ENCODE results near the gene IDH3B. TPM values are rescaled to one million over a fixed set of nuclear protein-coding genes. Genes with fewer than 3 reads are reported as not detected.

IDH3B gene
- total RNA-seq, 1 donor from 2014 or later = 220 TPM

DNA sequence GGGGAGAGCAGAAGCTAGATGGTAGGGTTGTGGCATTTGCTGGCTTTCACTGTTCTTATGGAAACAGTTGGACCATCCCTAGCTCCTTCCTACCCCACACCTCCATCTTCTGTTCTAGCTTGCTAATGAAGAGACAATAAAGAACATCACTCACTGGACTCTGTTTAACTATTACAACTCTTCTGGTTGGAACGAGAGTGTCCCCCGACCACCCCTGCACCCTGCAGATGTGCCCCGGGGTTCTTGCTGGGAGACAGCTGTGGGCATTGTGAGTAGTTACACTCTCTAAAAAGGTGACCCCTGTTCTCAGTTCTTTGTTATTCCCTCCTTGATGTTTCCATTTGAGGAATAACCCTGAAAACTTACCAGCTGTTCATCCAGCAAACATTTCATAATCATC lies 51.9 kb downstream of the IDH3B start:
- intact Hi-C loops (cut with micrococcal nuclease) = no loop called here
- no peak for DNase-seq
- Histone ChIP-seq H3K4me1 (no peaks in the 10 kb centered on the region), H3K4me3 (no peak overlapping the region), H3K9me3 (replicated peaks) (peaks cover 11% of the 10 kb centered on the region), H3K36me3 (no peaks in the 10 kb centered on the region), H3K27ac (replicated peaks) (no peak overlapping the region), H3K27me3 (ENCODE audit: low read depth) (peaks cover 53% of the 10 kb centered on the region)
- TF ChIP-seq, protein P1, sequence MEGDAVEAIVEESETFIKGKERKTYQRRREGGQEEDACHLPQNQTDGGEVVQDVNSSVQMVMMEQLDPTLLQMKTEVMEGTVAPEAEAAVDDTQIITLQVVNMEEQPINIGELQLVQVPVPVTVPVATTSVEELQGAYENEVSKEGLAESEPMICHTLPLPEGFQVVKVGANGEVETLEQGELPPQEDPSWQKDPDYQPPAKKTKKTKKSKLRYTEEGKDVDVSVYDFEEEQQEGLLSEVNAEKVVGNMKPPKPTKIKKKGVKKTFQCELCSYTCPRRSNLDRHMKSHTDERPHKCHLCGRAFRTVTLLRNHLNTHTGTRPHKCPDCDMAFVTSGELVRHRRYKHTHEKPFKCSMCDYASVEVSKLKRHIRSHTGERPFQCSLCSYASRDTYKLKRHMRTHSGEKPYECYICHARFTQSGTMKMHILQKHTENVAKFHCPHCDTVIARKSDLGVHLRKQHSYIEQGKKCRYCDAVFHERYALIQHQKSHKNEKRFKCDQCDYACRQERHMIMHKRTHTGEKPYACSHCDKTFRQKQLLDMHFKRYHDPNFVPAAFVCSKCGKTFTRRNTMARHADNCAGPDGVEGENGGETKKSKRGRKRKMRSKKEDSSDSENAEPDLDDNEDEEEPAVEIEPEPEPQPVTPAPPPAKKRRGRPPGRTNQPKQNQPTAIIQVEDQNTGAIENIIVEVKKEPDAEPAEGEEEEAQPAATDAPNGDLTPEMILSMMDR (IDR thresholded peaks at IDR 0.05; ENCODE audit: borderline replicate concordance) = no peak

DNA sequence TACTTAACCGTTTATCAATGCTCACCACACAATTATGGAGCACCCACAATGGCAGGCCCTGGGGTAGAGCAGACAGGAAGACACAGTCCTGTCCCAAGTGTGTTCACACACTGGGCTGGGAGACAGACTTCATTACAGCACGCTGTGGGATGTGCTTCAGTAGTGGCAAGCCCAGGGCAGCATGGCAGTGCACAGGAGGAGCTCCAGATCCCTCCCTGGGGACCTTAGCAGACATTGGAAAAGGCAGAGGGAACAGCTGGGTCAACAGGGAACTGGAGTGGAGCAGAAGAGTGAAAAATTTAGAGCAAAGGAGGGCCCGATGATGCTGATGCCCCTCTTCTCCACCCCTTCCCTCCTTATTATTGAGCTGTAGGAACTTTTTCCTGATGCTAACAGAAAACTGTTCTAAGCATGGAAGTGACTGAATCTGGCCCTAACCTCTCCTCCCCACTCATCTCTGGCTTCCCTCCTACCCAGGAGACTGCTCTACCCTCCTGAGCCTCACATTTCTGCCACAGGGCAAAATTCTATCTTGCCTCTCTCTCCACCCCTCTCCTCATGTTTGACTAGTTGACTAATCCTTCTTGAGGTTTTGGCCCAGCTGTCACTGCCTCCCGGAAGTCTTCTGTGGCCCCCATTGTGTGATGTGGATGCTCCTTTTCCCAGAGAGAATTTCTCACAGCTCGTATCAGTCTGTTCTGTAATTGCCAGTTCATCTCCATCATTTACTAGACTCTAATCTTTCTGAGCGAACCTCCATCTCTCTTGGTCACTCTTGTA lies 52.9 kb downstream of the IDH3B start:
- Histone ChIP-seq H3K36me3 (no peaks in the 10 kb centered on the region), H3K9me3 (replicated peaks) (peaks cover 20% of the 10 kb centered on the region), H3K27ac (replicated peaks) (no peak overlapping the region), H3K27me3 (ENCODE audit: low read depth) (peaks cover 49% of the 10 kb centered on the region), H3K4me3 (no peak overlapping the region), H3K4me1 (no peaks in the 10 kb centered on the region)
- TF ChIP-seq, protein P1 (IDR thresholded peaks at IDR 0.05; ENCODE audit: borderline replicate concordance) = no peak
- intact Hi-C loops (cut with micrococcal nuclease) = no loop called here
- DNase-seq = no peak

- no peaks in the 10 kb centered on the region for H3K4me1 ChIP-seq
- H3K27ac ChIP-seq (replicated peaks) = no peak overlapping the region
- TF ChIP-seq, protein P1 (IDR thresholded peaks at IDR 0.05; ENCODE audit: borderline replicate concordance) = no peak
- H3K9me3 ChIP-seq (replicated peaks) = peaks cover 28% of the 10 kb centered on the region
- H3K36me3 ChIP-seq = no peaks in the 10 kb centered on the region
- H3K4me3 ChIP-seq = no peak overlapping the region
- peaks cover 49% of the 10 kb centered on the region for H3K27me3 ChIP-seq (ENCODE audit: low read depth)
- intact Hi-C loops (cut with micrococcal nuclease) = no loop called here
- no peak for DNase-seq
Observed at GRCh38 chr20:2610326-2610725, 53.7 kb downstream of the IDH3B start.

Small RNA genes within 50 kb of the gene (microRNA-seq; reads per million reads assigned to microRNA genes)
- gene MIR1292 = 1.9 reads per million

Other genes with a start within 250 kb of the IDH3B start
- gene SNRPB, start 193.4 kb downstream of the IDH3B start, total RNA-seq = 49.3 TPM
- 6.3 TPM for gene ZNF343, start 155.3 kb downstream of the IDH3B start, total RNA-seq
- not detected for gene TMC2, start 127.6 kb downstream of the IDH3B start, total RNA-seq
- gene NOP56, start 11.6 kb downstream of the IDH3B start, total RNA-seq = 47.3 TPM
- 4.9 TPM for gene EBF4, start 28.6 kb upstream of the IDH3B start, total RNA-seq
- gene CPXM1, start 136.4 kb upstream of the IDH3B start, total RNA-seq = 0.69 TPM
- not detected for gene C20orf141, start 150.8 kb upstream of the IDH3B start, total RNA-seq
- not detected for gene TMEM239, start 152.1 kb upstream of the IDH3B start, total RNA-seq
- 9.4 TPM for gene PCED1A, start 176.4 kb upstream of the IDH3B start, total RNA-seq
- 15.7 TPM for gene VPS16, start 176.5 kb upstream of the IDH3B start, total RNA-seq
- gene PTPRA, start 209.3 kb upstream of the IDH3B start, total RNA-seq = 23.5 TPM